BLaER1 treated with 17β-estradiol and CSF1 and Interleukin-3, amounts not matched to agents 10 nM and 100 nM (cell line): ENCODE measurements around the gene DDX1.
A peak's percentile ranks its signal among the peaks of the same experiment; 100 is the strongest.

ENCODE experiments used
- H3K27ac ChIP-seq, 11 experiments: shearing (Covaris generic); formaldehyde crosslinking; 2 replicates each; pipeline ENCODE4 v1.8.1; 2022
- H3K27me3 ChIP-seq, 11 experiments: shearing (Covaris generic); formaldehyde crosslinking; 2 replicates each; pipeline ENCODE4 v1.8.1; 2022
- H3K36me3 ChIP-seq, 11 experiments: shearing (Covaris generic); formaldehyde crosslinking; 2 replicates each; pipeline ENCODE4 v1.8.1; 2022
- H3K4me1 ChIP-seq, 10 experiments: shearing (Covaris generic); formaldehyde crosslinking; 2 replicates each; pipeline ENCODE4 v1.8.1; 2022
- H3K4me2 ChIP-seq, 11 experiments: shearing (Covaris generic); formaldehyde crosslinking; 2 replicates each; pipeline ENCODE4 v1.8.1; 2022
- H3K4me3 ChIP-seq, 10 experiments: shearing (Covaris generic); formaldehyde crosslinking; 2 replicates each; pipeline ENCODE4 v1.8.1; 2022
- H3K9ac ChIP-seq, 11 experiments: shearing (Covaris generic); formaldehyde crosslinking; 2 replicates each; pipeline ENCODE4 v1.8.1; 2022
- H3K9me3 ChIP-seq, 11 experiments: shearing (Covaris generic); formaldehyde crosslinking; replicated peaks in 1 of 11; 2 replicates each; pipeline ENCODE4 v1.8.1; 2022
- H4K20me1 ChIP-seq, 11 experiments: shearing (Covaris generic); formaldehyde crosslinking; 2 replicates each; pipeline ENCODE4 v1.8.1; 2022
- Cebpa-rat ChIP-seq, 11 experiments: shearing (Covaris generic); IDR thresholded peaks; 2 replicates each; pipeline ENCODE4 v1.8.1; 2022

The DDX1 gene

DNA sequence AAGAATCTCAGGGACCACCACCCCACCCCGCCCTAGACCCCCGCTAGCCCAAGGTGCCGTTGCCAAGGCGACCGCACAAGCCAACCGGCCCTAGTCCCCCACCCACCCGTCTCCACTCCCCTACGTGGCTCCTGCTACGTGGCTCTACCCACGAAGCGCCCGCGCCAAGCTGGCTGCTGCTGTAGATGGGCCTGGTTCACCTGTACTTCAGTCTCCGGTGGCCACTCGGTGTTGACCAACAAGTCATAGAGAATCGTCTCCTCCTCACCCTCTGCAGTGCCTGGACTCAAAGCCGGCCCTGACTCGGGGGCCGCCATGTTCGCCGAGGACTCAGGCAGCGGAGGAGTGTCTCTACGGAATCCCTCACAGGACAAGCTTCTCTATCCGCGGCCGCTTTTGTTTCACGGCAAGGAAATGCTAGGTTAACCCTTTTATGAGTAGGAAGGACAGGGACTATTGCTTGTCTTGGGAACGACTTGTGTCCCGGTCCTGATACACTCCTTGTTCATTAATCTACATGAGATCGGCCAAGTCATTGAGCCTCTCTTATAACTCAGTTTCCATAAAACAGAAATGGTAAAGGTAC is 30.6 kb upstream of the DDX1 start, which contains the start of gene NBAS:
TSS of gene NBAS (minus strand) at position 347 of the 586 bp plus-strand sequence. CDS start at position 317, 30 bp downstream.
- Histone ChIP-seq H3K27ac (peak within 1 kb of the TSS; percentile 32 to 76 (median 66); a peak in 19 of 22 replicates), H3K4me3 (peak within 1 kb of the TSS; percentile 71 to 90 (median 84)), H3K27me3 (no peaks in the 10 kb centered on the region), H3K9me3 (no peaks in the 10 kb centered on the region), H4K20me1 (peaks cover 0 to 18% (median 0%) of the 10 kb centered on the region in 11 experiments; a peak in 5 of 22 replicates), H3K9ac (peak within 1 kb of the TSS; percentile 73 to 89 (median 83)), H3K36me3 (peaks cover 0 to 10% (median 5%) of the 10 kb centered on the region in 11 experiments; a peak in 4 of 22 replicates), H3K4me2 (peak within 1 kb of the TSS; percentile 75 to 96 (median 87)), H3K4me1 (peaks cover 10 to 19% (median 16%) of the 10 kb centered on the region in 10 experiments)
- no peak for TF ChIP-seq Cebpa-rat (IDR thresholded peaks at IDR 0.05)

DNA sequence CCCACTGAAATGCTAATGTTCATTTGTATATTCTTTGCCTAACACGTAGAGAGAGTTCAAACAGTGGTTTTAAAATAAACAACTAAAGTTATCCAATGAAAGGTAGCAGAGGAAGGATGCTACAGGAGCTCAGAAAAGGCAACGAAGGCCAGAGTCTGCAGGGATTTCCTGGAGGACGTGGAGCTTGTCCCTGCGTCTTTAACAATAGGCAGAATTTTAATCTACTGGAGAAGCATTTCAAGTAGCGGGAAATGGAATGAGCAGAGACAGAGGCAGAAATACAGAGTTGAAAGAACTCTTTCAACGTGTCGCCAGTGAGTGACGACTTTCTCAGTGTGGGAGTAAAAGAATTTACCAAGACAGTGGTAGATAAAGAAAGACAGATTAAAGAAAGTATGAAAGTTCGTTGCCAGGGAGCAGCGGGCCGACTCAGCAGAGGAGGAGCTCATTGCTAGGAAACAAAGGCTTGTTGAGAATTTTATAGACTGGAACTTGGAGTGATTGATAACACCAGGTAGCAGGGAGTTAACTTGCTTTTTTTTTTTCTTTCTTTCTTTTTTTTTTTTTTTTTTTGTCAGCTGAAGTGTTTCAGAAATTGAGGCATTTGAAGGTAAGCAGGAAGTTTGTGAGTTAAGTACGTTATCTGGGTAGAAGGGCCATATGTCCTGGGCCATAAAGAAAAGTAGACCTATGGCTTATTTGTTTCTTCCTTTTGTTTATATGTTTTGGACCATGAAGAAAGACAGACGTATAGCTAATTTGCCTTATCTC is 29.9 kb upstream of the DDX1 start:
- TF ChIP-seq Cebpa-rat (IDR thresholded peaks at IDR 0.05), result no peak
- H3K27ac ChIP-seq, result peak overlapping the region; percentile 32 to 76 (median 66); a peak in 19 of 22 replicates
- peaks cover 0 to 6% (median 0%) of the 10 kb centered on the region in 11 experiments; a peak in 3 of 22 replicates for H3K36me3 ChIP-seq
- H3K4me3 ChIP-seq, result peak overlapping the region; percentile 71 to 90 (median 84)
- H4K20me1 ChIP-seq, result peaks cover 0 to 18% (median 0%) of the 10 kb centered on the region in 11 experiments; a peak in 5 of 22 replicates
- H3K4me1 ChIP-seq, result peaks cover 10 to 19% (median 16%) of the 10 kb centered on the region in 10 experiments
- H3K9ac ChIP-seq, result peak overlapping the region; percentile 73 to 89 (median 83); a peak in 19 of 22 replicates
- no peaks in the 10 kb centered on the region for H3K27me3 ChIP-seq
- H3K4me2 ChIP-seq, result peak overlapping the region; percentile 39 to 90 (median 63)
- no peaks in the 10 kb centered on the region for H3K9me3 ChIP-seq

DNA sequence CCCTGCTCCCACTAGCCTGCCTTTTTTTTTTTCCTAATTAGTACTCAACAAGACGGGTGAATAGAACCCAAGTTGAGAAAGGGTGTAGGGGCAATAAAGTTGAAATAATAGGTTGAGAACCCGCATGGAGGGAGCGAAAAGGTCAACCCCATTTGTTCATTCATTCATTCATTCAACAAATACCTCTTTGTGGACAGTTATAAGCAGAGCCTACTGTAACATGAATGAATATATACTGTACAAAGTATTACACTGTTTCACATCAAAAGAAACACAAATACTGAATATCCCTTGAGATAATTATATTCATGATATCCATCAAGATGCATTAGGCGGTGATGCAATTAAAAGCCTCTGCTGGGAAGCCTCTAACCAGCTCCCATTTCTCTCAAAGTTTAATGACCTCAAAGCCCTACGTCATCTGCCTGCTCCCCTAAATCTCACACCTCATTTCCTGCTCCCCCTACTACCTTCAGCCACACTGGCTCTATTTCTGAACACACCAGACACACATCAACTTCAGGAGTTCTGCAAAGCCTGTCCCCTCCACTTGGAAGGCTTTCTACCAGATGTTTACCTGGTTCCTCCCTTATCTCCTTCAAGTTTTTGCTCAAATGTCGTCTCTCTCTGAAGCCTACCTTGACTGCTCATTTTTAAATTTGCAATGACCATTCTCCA is 29.2 kb upstream of the DDX1 start:
- no peak overlapping the region; a peak in 1 of 22 replicates for H3K4me2 ChIP-seq
- no peak overlapping the region for H3K9ac ChIP-seq
- H3K27me3 ChIP-seq, result no peaks in the 10 kb centered on the region
- H3K27ac ChIP-seq, result no peak overlapping the region
- H3K9me3 ChIP-seq, result no peaks in the 10 kb centered on the region
- no peak for TF ChIP-seq Cebpa-rat (IDR thresholded peaks at IDR 0.05)
- peaks cover 10 to 19% (median 16%) of the 10 kb centered on the region in 10 experiments for H3K4me1 ChIP-seq
- H3K4me3 ChIP-seq, result no peak overlapping the region
- peaks cover 0 to 6% (median 0%) of the 10 kb centered on the region in 11 experiments; a peak in 3 of 22 replicates for H3K36me3 ChIP-seq
- peaks cover 0 to 18% (median 0%) of the 10 kb centered on the region in 11 experiments; a peak in 5 of 22 replicates for H4K20me1 ChIP-seq

DNA sequence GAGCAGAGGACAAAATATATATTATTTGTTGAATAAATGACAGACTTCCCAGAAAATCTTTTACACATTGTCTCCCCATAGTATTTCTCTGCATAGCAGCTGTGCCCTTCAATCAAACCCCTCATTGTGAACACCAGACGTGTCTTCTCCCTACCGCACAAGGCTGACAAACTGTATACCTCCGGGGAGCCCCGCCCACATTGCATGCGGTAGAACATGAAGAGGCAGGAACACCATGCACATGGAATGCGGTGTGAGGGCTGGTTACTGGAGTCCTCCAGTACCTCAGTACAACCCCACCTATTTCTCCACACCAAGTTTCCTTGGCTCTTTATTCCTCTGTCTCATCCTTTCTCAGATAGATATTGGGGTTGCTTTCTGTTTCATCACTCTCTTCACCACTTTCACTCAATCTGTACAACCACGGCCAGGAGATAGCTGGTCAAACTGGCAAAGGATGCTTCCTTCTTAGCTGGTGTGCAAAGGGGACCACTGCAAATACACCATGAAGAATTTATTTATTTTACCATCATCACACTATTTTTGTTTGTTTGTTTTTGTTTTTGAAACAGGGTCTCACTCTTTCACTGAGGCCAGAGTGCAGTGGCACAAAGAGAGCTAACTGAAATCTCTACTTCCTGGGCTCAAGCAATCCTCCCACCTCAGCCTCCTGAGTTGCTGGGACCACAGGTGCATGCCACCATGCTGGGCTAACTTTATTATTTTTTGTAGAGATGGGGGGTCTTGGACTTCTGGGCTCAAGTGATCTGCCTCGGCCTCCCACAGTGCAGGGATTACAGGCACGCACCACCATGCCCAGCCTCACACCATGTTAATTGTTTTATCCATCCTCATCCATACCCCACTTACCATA is 28.2 kb upstream of the DDX1 start:
- H3K27me3 ChIP-seq, result no peaks in the 10 kb centered on the region
- H3K4me1 ChIP-seq, result peaks cover 10 to 19% (median 16%) of the 10 kb centered on the region in 10 experiments
- no peak overlapping the region for H3K4me3 ChIP-seq
- H3K9me3 ChIP-seq, result no peaks in the 10 kb centered on the region
- no peak for TF ChIP-seq Cebpa-rat (IDR thresholded peaks at IDR 0.05)
- H4K20me1 ChIP-seq, result peaks cover 0 to 18% (median 0%) of the 10 kb centered on the region in 11 experiments; a peak in 4 of 22 replicates
- H3K9ac ChIP-seq, result no peak overlapping the region
- no peak overlapping the region for H3K27ac ChIP-seq
- H3K36me3 ChIP-seq, result no peaks in the 10 kb centered on the region
- H3K4me2 ChIP-seq, result no peak overlapping the region

DNA sequence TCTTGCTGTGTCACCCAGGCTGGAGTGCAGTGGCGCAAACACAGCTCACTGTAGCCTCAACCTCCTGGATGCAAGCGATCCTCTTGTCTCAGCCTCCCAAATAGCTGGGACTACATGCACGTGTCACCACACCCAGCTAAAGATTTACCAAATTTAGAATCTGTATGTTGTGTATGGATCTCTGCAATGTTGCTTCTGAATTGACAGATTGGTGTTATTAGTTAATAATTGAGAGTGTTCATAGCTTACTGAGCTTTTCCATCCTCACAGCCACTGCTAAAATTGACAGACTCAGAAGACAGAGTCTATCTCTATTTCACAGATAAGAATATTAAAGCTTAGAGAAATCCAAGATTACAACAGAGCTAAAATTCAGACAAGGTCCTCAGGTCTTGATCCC is 26.3 kb upstream of the DDX1 start:
- Histone ChIP-seq H3K27me3 (no peaks in the 10 kb centered on the region; a peak in 1 of 22 replicates), H4K20me1 (peaks cover 0 to 3% (median 0%) of the 10 kb centered on the region in 11 experiments; a peak in 1 of 22 replicates), H3K9ac (no peak overlapping the region), H3K4me3 (no peak overlapping the region), H3K27ac (no peak overlapping the region), H3K4me2 (no peak overlapping the region), H3K4me1 (peaks cover 0 to 6% (median 0%) of the 10 kb centered on the region in 10 experiments; a peak in 7 of 20 replicates), H3K9me3 (no peaks in the 10 kb centered on the region), H3K36me3 (no peaks in the 10 kb centered on the region)
- TF ChIP-seq Cebpa-rat (IDR thresholded peaks at IDR 0.05), result no peak

DNA sequence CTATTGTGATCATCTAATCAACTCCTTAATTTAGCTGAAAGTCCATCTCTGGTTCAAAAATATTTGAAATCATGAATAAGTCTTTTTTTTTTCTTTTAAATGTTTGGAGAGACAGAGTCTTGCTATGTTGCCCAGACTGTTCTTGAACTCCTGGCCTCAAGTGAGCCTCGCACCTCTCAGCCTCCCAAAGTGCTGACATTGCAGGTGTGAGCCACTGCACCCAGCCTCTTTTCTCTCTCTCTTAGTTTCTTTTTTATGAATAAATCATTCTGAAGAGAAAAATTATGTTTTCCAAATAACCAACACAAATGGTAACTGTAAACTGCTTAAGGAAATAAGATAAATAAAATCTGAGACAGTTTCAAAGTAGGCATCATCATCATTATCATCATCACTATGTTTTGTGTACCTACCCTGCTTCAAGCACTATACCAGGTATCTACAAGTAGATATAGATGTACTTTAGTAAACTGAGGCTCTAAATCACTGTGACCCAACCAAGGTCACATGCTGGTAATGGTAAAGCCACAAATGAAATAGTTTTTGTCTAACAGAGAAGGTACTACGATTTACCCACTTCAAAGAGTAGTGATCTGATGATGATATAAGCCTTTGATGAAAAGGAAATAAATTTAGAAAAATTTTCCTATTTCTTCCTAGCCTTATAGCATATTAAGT is 25.5 kb upstream of the DDX1 start:
- no peaks in the 10 kb centered on the region for H3K36me3 ChIP-seq

DNA sequence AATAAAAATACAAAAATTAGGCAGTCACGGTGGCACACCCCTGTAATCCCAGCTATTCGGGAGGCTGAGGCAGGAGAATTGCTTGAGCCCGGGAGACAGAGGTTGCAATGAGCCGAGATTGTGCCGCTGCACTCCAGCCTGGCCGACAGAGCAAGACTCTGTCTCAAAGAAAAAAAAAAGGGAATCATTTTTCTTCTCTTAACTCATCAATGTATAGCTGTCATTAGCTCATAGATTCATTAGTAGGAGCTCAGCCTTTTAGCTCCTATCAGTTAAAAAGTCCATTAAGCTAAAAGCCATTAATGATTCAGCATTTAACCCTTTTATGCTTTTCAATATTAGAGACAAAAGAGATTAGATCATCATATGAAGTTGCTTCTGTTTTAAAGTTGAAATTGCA is 24.8 kb upstream of the DDX1 start:
- Histone ChIP-seq H3K4me1 (peaks cover 0 to under 1% (median 0%) of the 10 kb centered on the region in 10 experiments; a peak in 2 of 20 replicates), H3K36me3 (no peaks in the 10 kb centered on the region), H3K27ac (no peak overlapping the region), H3K9ac (no peak overlapping the region), H3K4me3 (no peak overlapping the region), H3K9me3 (no peaks in the 10 kb centered on the region), H3K4me2 (no peak overlapping the region), H3K27me3 (no peaks in the 10 kb centered on the region; a peak in 1 of 22 replicates), H4K20me1 (no peaks in the 10 kb centered on the region)
- no peak for TF ChIP-seq Cebpa-rat (IDR thresholded peaks at IDR 0.05)

More for the DNA sequence above, 25.5 kb upstream of the DDX1 start:
- peaks cover 0 to 6% (median 0%) of the 10 kb centered on the region in 10 experiments; a peak in 7 of 20 replicates for H3K4me1 ChIP-seq
- no peak overlapping the region for H3K4me2 ChIP-seq
- H3K9ac ChIP-seq, result no peak overlapping the region
- no peak overlapping the region for H3K27ac ChIP-seq
- no peak overlapping the region for H3K4me3 ChIP-seq
- no peaks in the 10 kb centered on the region for H3K9me3 ChIP-seq
- H3K27me3 ChIP-seq, result no peaks in the 10 kb centered on the region; a peak in 1 of 22 replicates
- no peak for TF ChIP-seq Cebpa-rat (IDR thresholded peaks at IDR 0.05)
- no peaks in the 10 kb centered on the region for H4K20me1 ChIP-seq

DNA sequence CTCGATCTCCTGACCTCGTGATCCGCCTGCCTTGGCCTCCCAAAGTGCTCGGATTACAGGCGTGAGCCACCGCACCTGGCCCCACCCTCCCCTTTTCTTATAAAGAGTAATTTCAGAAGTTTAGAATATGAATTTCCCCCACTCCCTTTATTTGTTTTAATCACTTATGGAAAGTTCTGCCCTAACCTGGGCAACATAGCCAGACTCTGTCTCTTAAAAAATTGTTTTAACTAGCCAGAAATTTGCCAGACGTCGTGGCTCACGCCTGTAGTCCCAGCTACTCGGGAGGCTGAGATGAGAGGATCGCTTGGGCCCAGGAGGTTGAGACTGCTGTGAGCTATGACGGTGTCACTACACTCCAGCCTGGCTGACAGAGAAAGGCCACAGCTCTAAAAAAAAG is 22.8 kb upstream of the DDX1 start:
- TF ChIP-seq Cebpa-rat (IDR thresholded peaks at IDR 0.05), result no peak
- Histone ChIP-seq H3K9me3 (no peaks in the 10 kb centered on the region), H3K27me3 (no peaks in the 10 kb centered on the region; a peak in 1 of 22 replicates), H4K20me1 (no peaks in the 10 kb centered on the region), H3K4me2 (no peak overlapping the region), H3K9ac (no peak overlapping the region), H3K27ac (no peak overlapping the region), H3K36me3 (no peaks in the 10 kb centered on the region), H3K4me3 (no peak overlapping the region), H3K4me1 (no peaks in the 10 kb centered on the region)
